HepG2 (cell line): Measurements from ENCODE around the gene SALL4. TPM values are rescaled to one million over a fixed set of nuclear protein-coding genes. Genes with fewer than 3 reads are reported as not detected.

ENCODE experiments used
- ATF6 ChIP-seq: sonication (generic); formaldehyde crosslinking; conservative IDR thresholded peaks from 2 replicates; pipeline ENCODE4 v1.4.0; 2020; ENCODE audit warnings: missing genetic modification reagents
- EP300 ChIP-seq, 3 experiments: sonication (generic) in 1 of 3; formaldehyde crosslinking in 1 of 3; IDR thresholded peaks; 2 replicates each; pipeline versions ENCODE4 v1.5.1 to v1.6.1; 2011 to 2020; ENCODE audit warnings: low read depth in 2 of 3, low read length in 2 of 3, borderline replicate concordance in 1 of 3, improper control_type of control experiment in 1 of 3, mild to moderate bottlenecking in 1 of 3, missing genetic modification reagents in 1 of 3, moderate library complexity in 1 of 3
- FOXP4 ChIP-seq: sonication (generic); formaldehyde crosslinking; IDR thresholded peaks from 2 replicates; pipeline ENCODE4 v1.4.0; 2020; ENCODE audit warnings: missing genetic modification reagents
- IKZF1 ChIP-seq: fragments of 450-650 bp; IDR thresholded peaks from 2 replicates; pipeline ENCODE4 v1.7.1; 2016
- MLXIP ChIP-seq: sonication (generic); formaldehyde crosslinking; IDR thresholded peaks from 2 replicates; pipeline ENCODE4 v1.9.0; 2021; ENCODE audit warnings: missing genetic modification reagents, borderline replicate concordance
- NAIF1 ChIP-seq: sonication (generic); formaldehyde crosslinking; IDR thresholded peaks from 2 replicates; pipeline ENCODE4 v1.5.0; 2020; ENCODE audit warnings: mild to moderate bottlenecking, missing genetic modification reagents, borderline replicate concordance
- NR0B2 ChIP-seq: sonication (generic); formaldehyde crosslinking; IDR thresholded peaks from 2 replicates; pipeline ENCODE4 v1.4.0; 2020; ENCODE audit warnings: mild to moderate bottlenecking, missing genetic modification reagents
- RBM22 ChIP-seq: fragments of 200-400 bp; formaldehyde crosslinking; optimal IDR thresholded peaks from 2 replicates; pipeline ENCODE3; 2017; ENCODE audit warnings: mild to moderate bottlenecking, low read length, moderate library complexity
- SIX1 ChIP-seq: sonication (generic); formaldehyde crosslinking; IDR thresholded peaks from 2 replicates; pipeline ENCODE4 v1.4.0; 2020; ENCODE audit warnings: missing genetic modification reagents, borderline replicate concordance
- SNAI1 ChIP-seq: sonication (generic); formaldehyde crosslinking; IDR thresholded peaks from 2 replicates; pipeline ENCODE4 v1.5.0; 2020; ENCODE audit warnings: mild to moderate bottlenecking, missing genetic modification reagents, borderline replicate concordance
- THAP9 ChIP-seq: sonication (generic); formaldehyde crosslinking; IDR thresholded peaks from 2 replicates; pipeline ENCODE4; 2020; ENCODE audit warnings: missing genetic modification reagents, mild to moderate bottlenecking, borderline replicate concordance
- UBTF ChIP-seq: sonication (generic); formaldehyde crosslinking; IDR thresholded peaks from 2 replicates; pipeline ENCODE4 v1.4.0; 2020; ENCODE audit warnings: mild to moderate bottlenecking, missing genetic modification reagents
- ZBTB7A ChIP-seq: sonication (generic); formaldehyde crosslinking; IDR thresholded peaks from 2 replicates; pipeline ENCODE4 v1.8.0; 2022; ENCODE audit warnings: mild to moderate bottlenecking, missing genetic modification reagents
- ZNF589 ChIP-seq: sonication (generic); formaldehyde crosslinking; conservative IDR thresholded peaks from 2 replicates; pipeline ENCODE4 v1.8.0; 2022; ENCODE audit warnings: mild to moderate bottlenecking, moderate library complexity, missing genetic modification reagents
- polyA plus RNA-seq, 8 experiments: library from polyadenylated mRNA; depleted of rRNA in 3 of 8; stranded (reverse) in 7 of 8; unstranded in 1 of 8; fragments of >200 nt; fragmentation: Illumina TruSeq in 4 of 8; extraction: Trizol in 4 of 8; gene quantifications; 2 replicates each; pipeline versions ENCODE4 v1.2.1 to v1.2.3, GENCODE V29; 2011 to 2016; ENCODE audit warnings: low read depth in 4 of 8, missing spikeins in 1 of 8, mixed read lengths in 1 of 8; ENCODE audit not compliant: insufficient read depth in 1 of 8
- total RNA-seq, 5 experiments: library from RNA; depleted of rRNA; stranded (reverse); fragments of >200 nt; fragmentation: Illumina TruSeq; extraction: Trizol; gene quantifications; 2 replicates each; pipeline ENCODE4 v1.2.3, GENCODE V29; 2016; ENCODE audit warnings: low read depth in 1 of 5

Gene SALL4
- total and polyA plus RNA-seq, 2 of the 13 experiments (the other 11 are each of a cell fraction or from before 2014, with no cell fraction given): 0.33 to 1.8 TPM

- TF ChIP-seq THAP9 (CRISPR knock-in tag) (0 out of 2 replicates have a peak, but pooled peaks have one; percentile 43), SNAI1 (no peak), RBM22 (no peak), NAIF1 (CRISPR knock-in tag) (no peak), IKZF1 (no peak), ZNF589 (CRISPR knock-in tag) (no peak), FOXP4 (no peak), NR0B2 (CRISPR knock-in tag) (no peak), SIX1 (CRISPR knock-in tag) (no peak), ATF6 (CRISPR knock-in tag) (no peak), UBTF (CRISPR knock-in tag) (peak; percentile 57; the same call in 1 of the 2 replicates), EP300 (IDR thresholded peaks at IDR 0.05; ENCODE audit: low read depth in 2 of 2, low read length in 2 of 2) (no peak), EP300 (CRISPR knock-in tag; IDR thresholded peaks at IDR 0.05; ENCODE audit: borderline replicate concordance) (no peak), ZBTB7A (CRISPR knock-in tag) (peak; percentile 65; the same call in 1 of the 2 replicates), MLXIP (CRISPR knock-in tag) (no peak)
These were observed at the start of gene SALL4 (continued) for GRCh38 chr20:51802170-51802751.
